Trophoblast cell (in vitro differentiated cells and primary cell): ENCODE measurements around the gene ASTN2.

Experiments
- DNase-seq, 2 donors: peaks; one replicate each; pipeline ENCODE4 v3.0.0-alpha.2; 2016
- H2AFZ ChIP-seq: 2 replicates; pipeline ENCODE4 v1.6.1; 2013; ENCODE audit warnings: low read length, moderate library complexity, mild to moderate bottlenecking; ENCODE audit not compliant: insufficient read depth, poor library complexity
- H2AK5ac ChIP-seq: 2 replicates; pipeline ENCODE4 v1.6.1; 2013; ENCODE audit warnings: mild to moderate bottlenecking, low read length
- H2BK120ac ChIP-seq: 2 replicates; pipeline ENCODE4 v1.6.1; 2013; ENCODE audit warnings: low read length, mild to moderate bottlenecking, moderate library complexity; ENCODE audit not compliant: insufficient read depth, poor library complexity
- H2BK12ac ChIP-seq: 2 replicates; pipeline ENCODE4 v1.6.1; 2013; ENCODE audit warnings: mild to moderate bottlenecking, low read length, moderate library complexity
- H2BK5ac ChIP-seq: 2 replicates; pipeline ENCODE4 v1.6.1; 2013; ENCODE audit warnings: low read length, low read depth, moderate library complexity, mild to moderate bottlenecking; ENCODE audit not compliant: poor library complexity
- H3K14ac ChIP-seq: 2 replicates; pipeline ENCODE4 v1.6.1; 2013; ENCODE audit warnings: mild to moderate bottlenecking, low read length
- H3K18ac ChIP-seq: 2 replicates; pipeline ENCODE4 v1.6.1; 2013; ENCODE audit warnings: mild to moderate bottlenecking, low read length
- H3K23ac ChIP-seq: 2 replicates; pipeline ENCODE4 v1.6.1; 2013; ENCODE audit warnings: low read length
- H3K27ac ChIP-seq: 2 replicates; pipeline ENCODE4 v1.5.1; 2013; ENCODE audit warnings: low read depth, mild to moderate bottlenecking, inconsistent platforms, low read length, moderate library complexity
- H3K27me3 ChIP-seq: 2 replicates; pipeline ENCODE4 v1.6.1; 2013; ENCODE audit warnings: inconsistent platforms, mild to moderate bottlenecking, low read length, moderate library complexity; ENCODE audit not compliant: insufficient read depth
- H3K36me3 ChIP-seq, 2 experiments: 1 replicate in 1 of 2; 2 replicates in 1 of 2; pipeline ENCODE4 v1.6.1; 2013; ENCODE audit warnings: low read length in 2 of 2, mild to moderate bottlenecking in 2 of 2, moderate library complexity in 1 of 2; ENCODE audit not compliant: insufficient read depth in 2 of 2, control insufficient read depth in 1 of 2
- H3K4ac ChIP-seq: 2 replicates; pipeline ENCODE4 v1.6.1; 2013; ENCODE audit warnings: low read depth, mild to moderate bottlenecking, low read length, moderate library complexity
- H3K4me1 ChIP-seq, 2 experiments: 1 replicate in 1 of 2; 2 replicates in 1 of 2; pipeline ENCODE4 v1.6.1; 2013; ENCODE audit warnings: low read length in 2 of 2, mild to moderate bottlenecking in 2 of 2, moderate library complexity in 1 of 2; ENCODE audit not compliant: insufficient read depth in 2 of 2, control insufficient read depth in 1 of 2
- H3K4me2 ChIP-seq: 2 replicates; pipeline ENCODE4 v1.6.1; 2013; ENCODE audit warnings: inconsistent platforms, mild to moderate bottlenecking, low read length, moderate library complexity
- H3K4me3 ChIP-seq: 2 replicates; pipeline ENCODE4 v1.5.1; 2013; ENCODE audit warnings: mild to moderate bottlenecking, low read depth, low read length, inconsistent platforms
- H3K79me1 ChIP-seq: one replicate; pipeline ENCODE4 v1.6.1; 2013; ENCODE audit warnings: low read length
- H3K79me2 ChIP-seq: 2 replicates; pipeline ENCODE4 v1.6.1; 2013; ENCODE audit warnings: low read length, mild to moderate bottlenecking; ENCODE audit not compliant: control insufficient read depth, insufficient read depth, poor library complexity
- H3K9ac ChIP-seq: 2 replicates; pipeline ENCODE4 v1.6.1; 2013; ENCODE audit warnings: mild to moderate bottlenecking, low read length
- H3K9me3 ChIP-seq: 2 replicates; pipeline ENCODE4 v1.6.1; 2013; ENCODE audit warnings: low read depth, mild to moderate bottlenecking, control low read depth, inconsistent platforms, low read length; ENCODE audit not compliant: insufficient read depth
- H4K12ac ChIP-seq: 2 replicates; pipeline ENCODE4 v1.6.1; 2013; ENCODE audit warnings: low read depth, mild to moderate bottlenecking, low read length, moderate library complexity
- H4K8ac ChIP-seq: 2 replicates; pipeline ENCODE4 v1.6.1; 2013; ENCODE audit warnings: low read depth, mild to moderate bottlenecking, low read length, moderate library complexity
- H4K91ac ChIP-seq: one replicate; pipeline ENCODE4 v1.6.1; 2013; ENCODE audit warnings: low read depth, mild to moderate bottlenecking, low read length, moderate library complexity
- WGBS: extraction: QIAGEN DNeasy Blood & Tissue Kit; methylation state at CpG from one replicate; pipeline ENCODE4 v1.1.7; 2013; ENCODE audit warnings: missing lambda C conversion rate; ENCODE audit not compliant: insufficient read length, insufficient coverage; ENCODE audit errors: extremely low coverage; 5-methylcytosine and 5-hydroxymethylcytosine counted together

The ASTN2 gene

DNA sequence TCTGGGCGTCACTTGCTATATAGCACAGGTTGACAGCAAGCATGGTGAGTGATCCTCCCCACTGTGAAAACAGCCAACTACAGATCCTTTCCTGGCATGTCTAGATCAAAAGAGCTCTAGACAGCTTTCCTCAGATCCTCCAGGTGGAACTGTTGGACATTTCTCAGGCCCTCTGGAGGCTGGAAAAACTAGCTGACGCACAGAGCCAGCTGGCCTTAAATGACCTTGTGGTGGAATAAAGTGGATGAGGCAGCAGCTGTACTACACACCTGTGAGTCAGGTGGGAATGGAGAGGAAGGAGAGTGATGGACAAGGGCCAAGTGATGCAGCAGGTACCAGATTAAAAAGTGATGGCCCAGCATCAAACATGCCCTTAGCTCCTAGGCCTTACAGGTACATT lies 555.1 kb downstream of the ASTN2 start:
- H3K9me3 ChIP-seq: no peaks in the 10 kb centered on the region
- DNase-seq: peak; percentile 94
- no peaks in the 10 kb centered on the region for H3K79me2 ChIP-seq
- H3K9ac ChIP-seq: no peak overlapping the region
- no peak overlapping the region for H2BK120ac ChIP-seq
- no peak overlapping the region for H3K4me2 ChIP-seq
- peaks cover 2% of the 10 kb centered on the region for H3K79me1 ChIP-seq
- H4K8ac ChIP-seq: no peak overlapping the region
- H3K27me3 ChIP-seq: no peaks in the 10 kb centered on the region
- no peak overlapping the region for H3K27ac ChIP-seq
- H3K36me3 ChIP-seq: no peaks in the 10 kb centered on the region
- WGBS: no CpG with 5 or more reads among the region's 2 CpGs
- H2AFZ ChIP-seq: no peak overlapping the region
- no peak overlapping the region for H2BK12ac ChIP-seq
- peak overlapping the region; percentile 33 for H3K23ac ChIP-seq
- no peak overlapping the region for H3K4me3 ChIP-seq
- H4K91ac ChIP-seq: no peak overlapping the region
- H3K4me1 ChIP-seq: peaks cover 2 to 3% of the 10 kb centered on the region in 2 experiments
- no peak overlapping the region for H3K18ac ChIP-seq
- H4K12ac ChIP-seq: no peak overlapping the region
- no peak overlapping the region for H3K4ac ChIP-seq
- H2AK5ac ChIP-seq: no peak overlapping the region
- H2BK5ac ChIP-seq: no peak overlapping the region
- no peak overlapping the region for H3K14ac ChIP-seq

DNA sequence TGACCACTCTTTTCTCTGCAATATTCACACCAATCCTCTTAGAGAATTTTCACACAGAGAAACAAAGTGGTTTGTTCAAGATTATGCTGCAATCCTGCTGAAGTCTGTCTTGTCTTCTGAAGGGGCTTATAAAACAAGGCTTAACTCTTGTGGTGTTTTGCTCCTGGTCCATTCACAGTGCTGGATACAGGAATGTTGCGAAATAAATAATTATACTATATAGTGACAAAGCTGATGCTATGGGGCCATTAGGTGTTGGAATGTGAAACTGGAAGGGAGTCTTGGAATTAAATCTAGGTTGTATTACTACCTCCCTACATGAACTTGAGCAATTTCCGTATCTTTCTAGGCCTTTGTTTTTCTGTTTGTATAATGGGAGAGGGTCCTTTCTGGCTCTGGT lies 557.5 kb downstream of the ASTN2 start:
- Histone ChIP-seq H3K14ac (no peak overlapping the region), H3K18ac (no peak overlapping the region), H4K12ac (no peak overlapping the region), H3K23ac (no peak overlapping the region), H3K9ac (no peak overlapping the region), H2AFZ (no peak overlapping the region), H3K79me1 (peaks cover 2% of the 10 kb centered on the region), H2BK12ac (no peak overlapping the region), H2BK5ac (no peak overlapping the region), H3K27me3 (no peaks in the 10 kb centered on the region), H2BK120ac (no peak overlapping the region), H3K9me3 (no peaks in the 10 kb centered on the region), H3K36me3 (no peaks in the 10 kb centered on the region), H3K4ac (no peak overlapping the region), H4K91ac (no peak overlapping the region), H3K4me2 (no peak overlapping the region), H3K4me3 (no peak overlapping the region), H3K4me1 (peaks cover 2 to 5% of the 10 kb centered on the region in 2 experiments), H4K8ac (no peak overlapping the region), H3K79me2 (no peaks in the 10 kb centered on the region), H3K27ac (no peak overlapping the region), H2AK5ac (no peak overlapping the region)
- peak in 1 of 2 donors; percentile 55 for DNase-seq
- WGBS: no CpG with 5 or more reads among the region's 2 CpGs

- Histone ChIP-seq H3K36me3 (no peaks in the 10 kb centered on the region), H2BK5ac (peak overlapping the region; percentile 59), H3K27ac (peak overlapping the region; percentile 79), H2BK12ac (no peak overlapping the region), H3K27me3 (no peaks in the 10 kb centered on the region), H3K9ac (no peak overlapping the region), H2BK120ac (no peak overlapping the region), H3K14ac (no peak overlapping the region), H4K8ac (peak overlapping the region; percentile 50), H3K79me1 (peaks cover 2% of the 10 kb centered on the region), H4K12ac (no peak overlapping the region), H3K4me1 (peaks cover 2 to 5% of the 10 kb centered on the region in 2 experiments), H3K4me2 (no peak overlapping the region), H3K4ac (no peak overlapping the region), H3K9me3 (no peaks in the 10 kb centered on the region), H2AK5ac (no peak overlapping the region), H2AFZ (peak overlapping the region; percentile 17), H3K79me2 (no peaks in the 10 kb centered on the region), H4K91ac (peak overlapping the region; percentile 67), H3K23ac (no peak overlapping the region), H3K4me3 (no peak overlapping the region), H3K18ac (no peak overlapping the region)
- DNase-seq: peak; percentile 81 to 86
- WGBS: no CpG with 5 or more reads among the region's 4 CpGs
Observed at GRCh38 chr9:116855881-116856662, 558.8 kb downstream of the ASTN2 start.

GRCh38 chr9:116849721-116850120 lies 565.1 kb downstream of the ASTN2 start:
- Histone ChIP-seq H3K9me3 (no peaks in the 10 kb centered on the region), H3K4ac (no peak overlapping the region), H2AK5ac (no peak overlapping the region), H3K36me3 (no peaks in the 10 kb centered on the region), H3K4me2 (no peak overlapping the region), H4K91ac (no peak overlapping the region), H3K27me3 (no peaks in the 10 kb centered on the region), H2BK5ac (no peak overlapping the region), H3K9ac (no peak overlapping the region), H4K12ac (no peak overlapping the region), H3K27ac (no peak overlapping the region), H3K18ac (no peak overlapping the region), H3K79me2 (no peaks in the 10 kb centered on the region), H3K23ac (no peak overlapping the region), H3K14ac (no peak overlapping the region), H2BK120ac (no peak overlapping the region), H3K4me1 (peaks cover 0 to 5% of the 10 kb centered on the region in 2 experiments), H4K8ac (no peak overlapping the region), H3K79me1 (no peaks in the 10 kb centered on the region), H2AFZ (no peak overlapping the region), H2BK12ac (no peak overlapping the region), H3K4me3 (no peak overlapping the region)
- no CpG with 5 or more reads among the region's 3 CpGs for WGBS
- DNase-seq: no peak
